ENCODE results near the gene DZIP1L.

DNA sequence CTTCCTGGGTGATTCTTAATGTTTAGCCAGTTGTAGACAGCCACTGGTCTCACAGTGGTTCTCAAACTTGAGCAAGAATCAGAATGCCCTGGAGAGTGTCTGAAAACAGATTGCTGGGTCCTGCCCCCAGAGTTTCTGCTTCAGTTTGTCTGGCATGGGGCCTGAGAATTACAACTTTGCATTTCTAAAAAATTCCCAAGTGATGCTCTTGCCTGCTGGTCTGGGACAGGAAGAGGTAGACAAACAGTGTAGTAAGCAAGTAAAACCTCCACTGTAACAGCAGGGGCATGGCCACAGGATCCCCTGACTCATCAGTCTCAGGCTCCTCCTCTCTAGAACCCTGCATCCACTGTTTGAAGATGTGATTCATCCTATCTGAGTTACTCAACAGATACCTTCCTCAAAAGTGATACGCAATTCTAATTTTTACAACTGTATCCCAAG lies 36.5 kb downstream of the DZIP1L start:
- TF ChIP-seq, protein P1, sequence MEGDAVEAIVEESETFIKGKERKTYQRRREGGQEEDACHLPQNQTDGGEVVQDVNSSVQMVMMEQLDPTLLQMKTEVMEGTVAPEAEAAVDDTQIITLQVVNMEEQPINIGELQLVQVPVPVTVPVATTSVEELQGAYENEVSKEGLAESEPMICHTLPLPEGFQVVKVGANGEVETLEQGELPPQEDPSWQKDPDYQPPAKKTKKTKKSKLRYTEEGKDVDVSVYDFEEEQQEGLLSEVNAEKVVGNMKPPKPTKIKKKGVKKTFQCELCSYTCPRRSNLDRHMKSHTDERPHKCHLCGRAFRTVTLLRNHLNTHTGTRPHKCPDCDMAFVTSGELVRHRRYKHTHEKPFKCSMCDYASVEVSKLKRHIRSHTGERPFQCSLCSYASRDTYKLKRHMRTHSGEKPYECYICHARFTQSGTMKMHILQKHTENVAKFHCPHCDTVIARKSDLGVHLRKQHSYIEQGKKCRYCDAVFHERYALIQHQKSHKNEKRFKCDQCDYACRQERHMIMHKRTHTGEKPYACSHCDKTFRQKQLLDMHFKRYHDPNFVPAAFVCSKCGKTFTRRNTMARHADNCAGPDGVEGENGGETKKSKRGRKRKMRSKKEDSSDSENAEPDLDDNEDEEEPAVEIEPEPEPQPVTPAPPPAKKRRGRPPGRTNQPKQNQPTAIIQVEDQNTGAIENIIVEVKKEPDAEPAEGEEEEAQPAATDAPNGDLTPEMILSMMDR (IDR thresholded peaks at IDR 0.05) = no peak
- TF ChIP-seq, protein P2, sequence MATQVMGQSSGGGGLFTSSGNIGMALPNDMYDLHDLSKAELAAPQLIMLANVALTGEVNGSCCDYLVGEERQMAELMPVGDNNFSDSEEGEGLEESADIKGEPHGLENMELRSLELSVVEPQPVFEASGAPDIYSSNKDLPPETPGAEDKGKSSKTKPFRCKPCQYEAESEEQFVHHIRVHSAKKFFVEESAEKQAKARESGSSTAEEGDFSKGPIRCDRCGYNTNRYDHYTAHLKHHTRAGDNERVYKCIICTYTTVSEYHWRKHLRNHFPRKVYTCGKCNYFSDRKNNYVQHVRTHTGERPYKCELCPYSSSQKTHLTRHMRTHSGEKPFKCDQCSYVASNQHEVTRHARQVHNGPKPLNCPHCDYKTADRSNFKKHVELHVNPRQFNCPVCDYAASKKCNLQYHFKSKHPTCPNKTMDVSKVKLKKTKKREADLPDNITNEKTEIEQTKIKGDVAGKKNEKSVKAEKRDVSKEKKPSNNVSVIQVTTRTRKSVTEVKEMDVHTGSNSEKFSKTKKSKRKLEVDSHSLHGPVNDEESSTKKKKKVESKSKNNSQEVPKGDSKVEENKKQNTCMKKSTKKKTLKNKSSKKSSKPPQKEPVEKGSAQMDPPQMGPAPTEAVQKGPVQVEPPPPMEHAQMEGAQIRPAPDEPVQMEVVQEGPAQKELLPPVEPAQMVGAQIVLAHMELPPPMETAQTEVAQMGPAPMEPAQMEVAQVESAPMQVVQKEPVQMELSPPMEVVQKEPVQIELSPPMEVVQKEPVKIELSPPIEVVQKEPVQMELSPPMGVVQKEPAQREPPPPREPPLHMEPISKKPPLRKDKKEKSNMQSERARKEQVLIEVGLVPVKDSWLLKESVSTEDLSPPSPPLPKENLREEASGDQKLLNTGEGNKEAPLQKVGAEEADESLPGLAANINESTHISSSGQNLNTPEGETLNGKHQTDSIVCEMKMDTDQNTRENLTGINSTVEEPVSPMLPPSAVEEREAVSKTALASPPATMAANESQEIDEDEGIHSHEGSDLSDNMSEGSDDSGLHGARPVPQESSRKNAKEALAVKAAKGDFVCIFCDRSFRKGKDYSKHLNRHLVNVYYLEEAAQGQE (IDR thresholded peaks at IDR 0.05; ENCODE audit: insufficient read depth in 1 of 2, low read depth in 2 of 2, low read length in 1 of 2) = no peak
- TF ChIP-seq SIN3A (IDR thresholded peaks at IDR 0.05; ENCODE audit: borderline replicate concordance, insufficient read depth, low read depth, low read length) = no peak
- TF ChIP-seq TCF7L2 (IDR thresholded peaks at IDR 0.05; ENCODE audit: low read depth, low read length) = no peak
- no peak for TF ChIP-seq POLR2AphosphoS5 (IDR thresholded peaks at IDR 0.05; ENCODE audit: low read depth, low read length)

All from Panc1 (cell line).